ENCODE results near the gene HRH4.

GRCh38 chr18:24494586-24494985 lies 34.1 kb downstream of the HRH4 start:
- TF ChIP-seq ZNF234 (CRISPR knock-in tag; conservative IDR thresholded peaks at IDR 0.05), result no peak
- no peak for TF ChIP-seq ARNT (IDR thresholded peaks at IDR 0.05)
- TF ChIP-seq, protein P1, sequence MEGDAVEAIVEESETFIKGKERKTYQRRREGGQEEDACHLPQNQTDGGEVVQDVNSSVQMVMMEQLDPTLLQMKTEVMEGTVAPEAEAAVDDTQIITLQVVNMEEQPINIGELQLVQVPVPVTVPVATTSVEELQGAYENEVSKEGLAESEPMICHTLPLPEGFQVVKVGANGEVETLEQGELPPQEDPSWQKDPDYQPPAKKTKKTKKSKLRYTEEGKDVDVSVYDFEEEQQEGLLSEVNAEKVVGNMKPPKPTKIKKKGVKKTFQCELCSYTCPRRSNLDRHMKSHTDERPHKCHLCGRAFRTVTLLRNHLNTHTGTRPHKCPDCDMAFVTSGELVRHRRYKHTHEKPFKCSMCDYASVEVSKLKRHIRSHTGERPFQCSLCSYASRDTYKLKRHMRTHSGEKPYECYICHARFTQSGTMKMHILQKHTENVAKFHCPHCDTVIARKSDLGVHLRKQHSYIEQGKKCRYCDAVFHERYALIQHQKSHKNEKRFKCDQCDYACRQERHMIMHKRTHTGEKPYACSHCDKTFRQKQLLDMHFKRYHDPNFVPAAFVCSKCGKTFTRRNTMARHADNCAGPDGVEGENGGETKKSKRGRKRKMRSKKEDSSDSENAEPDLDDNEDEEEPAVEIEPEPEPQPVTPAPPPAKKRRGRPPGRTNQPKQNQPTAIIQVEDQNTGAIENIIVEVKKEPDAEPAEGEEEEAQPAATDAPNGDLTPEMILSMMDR (CRISPR knock-in tag; IDR thresholded peaks at IDR 0.05), result no peak
- TF ChIP-seq, protein P2, sequence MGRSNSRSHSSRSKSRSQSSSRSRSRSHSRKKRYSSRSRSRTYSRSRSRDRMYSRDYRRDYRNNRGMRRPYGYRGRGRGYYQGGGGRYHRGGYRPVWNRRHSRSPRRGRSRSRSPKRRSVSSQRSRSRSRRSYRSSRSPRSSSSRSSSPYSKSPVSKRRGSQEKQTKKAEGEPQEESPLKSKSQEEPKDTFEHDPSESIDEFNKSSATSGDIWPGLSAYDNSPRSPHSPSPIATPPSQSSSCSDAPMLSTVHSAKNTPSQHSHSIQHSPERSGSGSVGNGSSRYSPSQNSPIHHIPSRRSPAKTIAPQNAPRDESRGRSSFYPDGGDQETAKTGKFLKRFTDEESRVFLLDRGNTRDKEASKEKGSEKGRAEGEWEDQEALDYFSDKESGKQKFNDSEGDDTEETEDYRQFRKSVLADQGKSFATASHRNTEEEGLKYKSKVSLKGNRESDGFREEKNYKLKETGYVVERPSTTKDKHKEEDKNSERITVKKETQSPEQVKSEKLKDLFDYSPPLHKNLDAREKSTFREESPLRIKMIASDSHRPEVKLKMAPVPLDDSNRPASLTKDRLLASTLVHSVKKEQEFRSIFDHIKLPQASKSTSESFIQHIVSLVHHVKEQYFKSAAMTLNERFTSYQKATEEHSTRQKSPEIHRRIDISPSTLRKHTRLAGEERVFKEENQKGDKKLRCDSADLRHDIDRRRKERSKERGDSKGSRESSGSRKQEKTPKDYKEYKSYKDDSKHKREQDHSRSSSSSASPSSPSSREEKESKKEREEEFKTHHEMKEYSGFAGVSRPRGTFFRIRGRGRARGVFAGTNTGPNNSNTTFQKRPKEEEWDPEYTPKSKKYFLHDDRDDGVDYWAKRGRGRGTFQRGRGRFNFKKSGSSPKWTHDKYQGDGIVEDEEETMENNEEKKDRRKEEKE (IDR thresholded peaks at IDR 0.05), result no peak
- no peak for TF ChIP-seq ZNF605 (CRISPR knock-in tag; IDR thresholded peaks at IDR 0.05)
- TF ChIP-seq ELK4 (CRISPR knock-in tag; IDR thresholded peaks at IDR 0.05; ENCODE audit: borderline replicate concordance), result no peak
